HG02885 (cell line): ENCODE measurements around the gene MCRIP2.
"Not testable (repeated sequence)": the region's sequence is repeated elsewhere in the genome, so short reads cannot be mapped to it uniquely, and the experiment has no call there.

Source experiments
- ATAC-seq: cut with Tn5 transposase; IDR thresholded peaks from one replicate; pipeline ENCODE4 v1.9.1; 2021; ENCODE audit warnings: mild to moderate bottlenecking; ENCODE audit not compliant: unreplicated experiment, poor library complexity

The MCRIP2 gene

GRCh38 chr16:678858-679813 lies 37.5 kb downstream of the MCRIP2 start:
- ATAC-seq: peak; percentile 7

- peak; percentile 49 for ATAC-seq
Measured at GRCh38 chr16:679814-680624, 38.4 kb downstream of the MCRIP2 start, which contains the start of gene STUB1. Gene STUB1 (plus strand): TSS chr16:680410. CDS start chr16:680526, 116 bp downstream.

- ATAC-seq: no peak
Measured at GRCh38 chr16:680625-680945, 39.0 kb downstream of the MCRIP2 start.

GRCh38 chr16:680967-681745 lies 39.5 kb downstream of the MCRIP2 start:
- ATAC-seq: no peak

GRCh38 chr16:681746-682427 lies 40.3 kb downstream of the MCRIP2 start:
- ATAC-seq: no peak

- no peak for ATAC-seq
Measured at GRCh38 chr16:682493-683395, 41.1 kb downstream of the MCRIP2 start.

- no peak for ATAC-seq
Measured at GRCh38 chr16:683396-684070, 41.9 kb downstream of the MCRIP2 start.

- peak; percentile 68 for ATAC-seq
Measured at GRCh38 chr16:684071-684794, 42.6 kb downstream of the MCRIP2 start, which contains the start of gene JMJD8. Gene JMJD8 (minus strand): TSS chr16:684334. CDS start chr16:684319, 15 bp downstream.

- no peak for ATAC-seq
Measured at GRCh38 chr16:684961-685696, 43.5 kb downstream of the MCRIP2 start.

GRCh38 chr16:685967-686366 lies 44.3 kb downstream of the MCRIP2 start:
- ATAC-seq: no peak

GRCh38 chr16:686459-687260 lies 45.0 kb downstream of the MCRIP2 start:
- ATAC-seq: no peak

GRCh38 chr16:687499-687898 lies 45.9 kb downstream of the MCRIP2 start:
- no peak for ATAC-seq

- ATAC-seq: no peak
Measured at GRCh38 chr16:689175-689897, 47.7 kb downstream of the MCRIP2 start.

GRCh38 chr16:691242-691641 lies 49.6 kb downstream of the MCRIP2 start:
- ATAC-seq: not testable (repeated sequence)

- ATAC-seq: no peak
Measured at GRCh38 chr16:692356-693108, 50.9 kb downstream of the MCRIP2 start.
